HCT116 (cell line): ENCODE data around the gene DDX56. TPM values are rescaled to one million over a fixed set of nuclear protein-coding genes. Genes with fewer than 3 reads are reported as not detected.

Experiments used
- ATAC-seq: fragments of 200-7000 bp; cut with Tn5 transposase; 2 replicates; pipeline ENCODE4 v1.9.1; 2020; ENCODE audit warnings: mild to moderate bottlenecking, moderate library complexity
- BruUV-seq: library from RNA; stranded (reverse); fragments of 400-500 nt; replicated peaks from 2 replicates; lab custom pipeline; 2021; lab: Mats Ljungman, UMichigan
- CTCF ChIA-PET: fragments of 300-600 bp; sonication (Branson Sonifier 250); formaldehyde crosslinking; loops from one replicate; lab custom pipeline; 2021; ENCODE audit warnings: antibody characterized with exemption; lab: Charles Lee
- POLR2A ChIA-PET: fragments of 300-600, 350-600 bp; sonication (Branson Sonifier 250); formaldehyde crosslinking; loops from one replicate; lab custom pipeline; 2021; ENCODE audit warnings: antibody characterized with exemption; lab: Charles Lee
- RAD21 ChIA-PET, 2 experiments: fragments of 300-600 bp; sonication (Branson Sonifier 250); formaldehyde crosslinking; loops; one replicate each; lab custom pipeline; 2023; ENCODE audit warnings: low total read pairs in 2 of 2; ENCODE audit not compliant: uncharacterized antibody in 2 of 2, unreplicated experiment in 2 of 2, low non-redundant PET in 1 of 2; lab: Charles Lee
- DNase-seq: peaks from one replicate; pipeline ENCODE4 v3.0.0-alpha.2; 2010; ENCODE audit warnings: low read depth, low spot score
- H2AFZ ChIP-seq: fragments of 200-600 bp; shearing (Covaris generic), sonication (generic); 2 replicates; pipeline ENCODE4 v1.6.1; 2017; ENCODE audit warnings: low read depth, mixed run types, mixed read lengths, antibody characterized with exemption, low read length; ENCODE audit not compliant: poor library complexity, severe bottlenecking
- H3K27ac ChIP-seq: 2 replicates; pipeline ENCODE4 v1.5.1; 2012; ENCODE audit warnings: low read depth, low read length
- H3K27me3 ChIP-seq: fragments of 200-600 bp; sonication (generic); 2 replicates; pipeline ENCODE4 v1.6.1; 2016; ENCODE audit warnings: mixed run types, low read length, mixed read lengths; ENCODE audit not compliant: insufficient read depth
- H3K36me3 ChIP-seq, 2 experiments: fragments of 200-500 bp in 1 of 2; fragments of 200-600 bp in 1 of 2; sonication (Bioruptor generic) in 1 of 2; sonication (generic) in 1 of 2; 2 replicates each; pipeline versions ENCODE4 v1.5.1 to v1.6.1; 2014 to 2016; ENCODE audit warnings: low read length in 2 of 2, inconsistent platforms in 1 of 2, mixed read lengths in 1 of 2, mixed run types in 1 of 2; ENCODE audit not compliant: insufficient read depth in 2 of 2, control insufficient read depth in 1 of 2
- H3K4me1 ChIP-seq, 2 experiments: fragments of 200-600 bp in 1 of 2; sonication (generic) in 1 of 2; 2 replicates each; pipeline versions ENCODE4 v1.5.1 to v1.6.1; 2012 to 2017; ENCODE audit warnings: low read length in 2 of 2, inconsistent platforms in 1 of 2, mild to moderate bottlenecking in 1 of 2, mixed read lengths in 1 of 2, mixed run types in 1 of 2, moderate library complexity in 1 of 2; ENCODE audit not compliant: insufficient read depth in 2 of 2, control insufficient read depth in 1 of 2
- H3K4me2 ChIP-seq: fragments of 200-600 bp; sonication (generic); 2 replicates; pipeline ENCODE4 v1.6.1; 2017; ENCODE audit warnings: mixed run types, low read length, mixed read lengths
- H3K4me3 ChIP-seq, 2 experiments: fragments of 200-600 bp in 1 of 2; sonication (generic) in 1 of 2; replicated peaks in 1 of 2; 2 replicates each; pipeline ENCODE4 v1.5.1; 2011 to 2016; ENCODE audit warnings: low read length in 2 of 2, control low read depth in 1 of 2, low read depth in 1 of 2, mild to moderate bottlenecking in 1 of 2, mixed read lengths in 1 of 2, mixed run types in 1 of 2
- H3K79me2 ChIP-seq: fragments of 200-600 bp; sonication (generic); 2 replicates; pipeline ENCODE4 v1.6.1; 2017; ENCODE audit warnings: mild to moderate bottlenecking, mixed run types, low read length, moderate library complexity, mixed read lengths; ENCODE audit not compliant: insufficient read depth
- H3K9ac ChIP-seq: fragments of 200-600 bp; sonication (generic); 2 replicates; pipeline ENCODE4 v1.6.1; 2016; ENCODE audit warnings: low read length, mixed read lengths
- H3K9me2 ChIP-seq: fragments of 200-600 bp; sonication (generic), shearing (Covaris generic); 2 replicates; pipeline ENCODE4 v1.6.1; 2017; ENCODE audit warnings: mixed run types, mild to moderate bottlenecking, moderate library complexity; ENCODE audit not compliant: insufficient read depth
- H3K9me3 ChIP-seq, 2 experiments: fragments of 200-500 bp in 1 of 2; fragments of 200-600 bp in 1 of 2; sonication (Bioruptor generic) in 1 of 2; sonication (generic) in 1 of 2; 2 replicates each; pipeline ENCODE4 v1.6.1; 2014 to 2017; ENCODE audit warnings: low read length in 2 of 2, mixed read lengths in 2 of 2, inconsistent platforms in 1 of 2, low read depth in 1 of 2, mild to moderate bottlenecking in 1 of 2, mixed run types in 1 of 2, moderate library complexity in 1 of 2; ENCODE audit not compliant: control insufficient read depth in 1 of 2, insufficient read depth in 1 of 2
- H4K20me1 ChIP-seq: fragments of 200-600 bp; sonication (generic), shearing (Covaris generic); 2 replicates; pipeline ENCODE4 v1.6.1; 2017; ENCODE audit warnings: mixed run types, mild to moderate bottlenecking, moderate library complexity; ENCODE audit not compliant: insufficient read depth
- ATF3 ChIP-seq: IDR thresholded peaks from 2 replicates; pipeline ENCODE4 v1.6.1; 2012
- CBX3 ChIP-seq: IDR thresholded peaks from 2 replicates; pipeline ENCODE4 v1.6.1; 2012; ENCODE audit warnings: low read depth
- CTCF ChIP-seq, 3 experiments: fragments of 200-600 bp in 1 of 3; sonication (generic) in 1 of 3; IDR thresholded peaks in 2 of 3; conservative IDR thresholded peaks in 1 of 3; 2 replicates each; pipeline ENCODE4 v1.5.1; 2012 to 2017; ENCODE audit warnings: low read depth in 2 of 3, low read length in 2 of 3, antibody characterized with exemption in 1 of 3, borderline replicate concordance in 1 of 3, control low read depth in 1 of 3, mild to moderate bottlenecking in 1 of 3, mixed read lengths in 1 of 3, mixed run types in 1 of 3, moderate library complexity in 1 of 3; ENCODE audit not compliant: insufficient read depth in 1 of 3
- EZH2phosphoT487 ChIP-seq: fragments of 200-600 bp; IDR thresholded peaks from 2 replicates; pipeline ENCODE4 v1.6.1; 2018; ENCODE audit warnings: antibody characterized with exemption, borderline replicate concordance
- FOSL1 ChIP-seq: IDR thresholded peaks from 2 replicates; pipeline ENCODE4 v1.6.1; 2012; ENCODE audit warnings: low read depth
- JUND ChIP-seq: IDR thresholded peaks from 2 replicates; pipeline ENCODE4 v1.6.1; 2012
- REST ChIP-seq: IDR thresholded peaks from 2 replicates; pipeline ENCODE4 v1.6.1; 2012; ENCODE audit warnings: low read depth
- SIN3A ChIP-seq: IDR thresholded peaks from 2 replicates; pipeline ENCODE4 v1.6.1; 2012; ENCODE audit warnings: low read depth
- SP1 ChIP-seq: IDR thresholded peaks from 2 replicates; pipeline ENCODE4 v1.6.1; 2012; ENCODE audit warnings: low read depth
- intact Hi-C: fragments of 100-400 bp; cut with micrococcal nuclease; formaldehyde crosslinking; loops from 2 replicates; pipeline ENCODE4 v1.10.0; 2022
- total RNA-seq: library from RNA; stranded (reverse); gene quantifications from one replicate; pipeline ENCODE4 v1.2.1, GENCODE V29; 2021; ENCODE audit not compliant: unreplicated experiment

The DDX56 gene
- total RNA-seq, 1 experiment from 2014 or later: 119 TPM

GRCh38 chr7:44538798-44539668, 34.7 kb downstream of the DDX56 start:
- Histone ChIP-seq H3K4me3 (no peak overlapping the region), H3K79me2 (no peaks in the 10 kb centered on the region), H3K27ac (no peak overlapping the region), H3K4me1 (peaks cover 2 to 5% of the 10 kb centered on the region in 2 experiments), H3K9me3 (no peaks in the 10 kb centered on the region), H3K9me2 (no peaks in the 10 kb centered on the region), H3K27me3 (no peaks in the 10 kb centered on the region), H4K20me1 (no peaks in the 10 kb centered on the region), H3K4me2 (no peak overlapping the region), H2AFZ (no peak overlapping the region), H3K9ac (no peak overlapping the region), H3K36me3 (no peaks in the 10 kb centered on the region)
- no peak for DNase-seq
- intact Hi-C loops: no loop called here
- ChIA-PET POLR2A (no interaction called here), CTCF (no interaction called here), RAD21 (no interaction called here)
- BruUV-seq: no TSS peak
- ATAC-seq: no peak
- TF ChIP-seq JUND (no peak), CBX3 (no peak), ATF3 (no peak)

- Histone ChIP-seq H4K20me1 (no peaks in the 10 kb centered on the region), H3K79me2 (no peaks in the 10 kb centered on the region), H3K36me3 (no peaks in the 10 kb centered on the region), H3K4me3 (no peak overlapping the region), H3K9me2 (no peaks in the 10 kb centered on the region), H3K9ac (no peak overlapping the region), H2AFZ (no peak overlapping the region), H3K27me3 (no peaks in the 10 kb centered on the region), H3K4me2 (no peak overlapping the region), H3K27ac (no peak overlapping the region), H3K9me3 (no peaks in the 10 kb centered on the region), H3K4me1 (no peaks in the 10 kb centered on the region)
- TF ChIP-seq REST: no peak
- no peak for TF ChIP-seq JUND
- TF ChIP-seq EZH2phosphoT487: no peak
- no peak for TF ChIP-seq FOSL1
- no peak for TF ChIP-seq SIN3A
- TF ChIP-seq CTCF (IDR thresholded peaks at IDR 0.05 in 2 of 3, conservative IDR thresholded peaks at IDR 0.05 in 1 of 3; ENCODE audit: borderline replicate concordance in 1 of 3, insufficient read depth in 1 of 3, low read depth in 2 of 3, low read length in 2 of 3): no peak
- no peak for TF ChIP-seq SP1
- BruUV-seq: no TSS peak
- no peak for DNase-seq
- ChIA-PET RAD21 (no interaction called here), POLR2A (no interaction called here), CTCF (no interaction called here)
- intact Hi-C loops: no loop called here
- no peak for ATAC-seq
These were observed 35.5 kb downstream of the DDX56 start for GRCh38 chr7:44538093-44538797.
